Measurements from ENCODE around the gene ITGA11.

DNA sequence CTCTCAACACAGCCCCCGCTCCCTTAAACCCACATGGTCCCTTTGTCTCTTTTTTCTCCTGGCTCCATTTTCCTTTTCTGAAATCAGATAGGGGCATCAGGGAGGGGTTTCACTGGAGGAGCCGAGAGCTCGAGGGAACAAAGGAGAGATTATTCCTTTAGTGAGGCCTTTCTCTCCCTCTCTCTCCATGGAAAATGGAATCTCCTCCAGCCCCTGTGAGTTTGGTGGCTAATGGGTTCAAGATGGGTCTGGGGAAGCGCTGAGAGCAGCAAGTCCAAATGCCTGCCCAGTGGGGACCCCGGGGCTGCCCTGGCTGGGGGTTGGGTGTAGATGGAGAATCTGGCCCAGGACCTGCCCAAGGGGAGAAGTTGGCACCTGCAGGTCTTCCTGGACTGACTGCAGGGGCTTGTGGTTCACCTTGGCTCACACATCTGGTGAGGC is 56.8 kb downstream of the ITGA11 start:
- TF ChIP-seq, protein P1, sequence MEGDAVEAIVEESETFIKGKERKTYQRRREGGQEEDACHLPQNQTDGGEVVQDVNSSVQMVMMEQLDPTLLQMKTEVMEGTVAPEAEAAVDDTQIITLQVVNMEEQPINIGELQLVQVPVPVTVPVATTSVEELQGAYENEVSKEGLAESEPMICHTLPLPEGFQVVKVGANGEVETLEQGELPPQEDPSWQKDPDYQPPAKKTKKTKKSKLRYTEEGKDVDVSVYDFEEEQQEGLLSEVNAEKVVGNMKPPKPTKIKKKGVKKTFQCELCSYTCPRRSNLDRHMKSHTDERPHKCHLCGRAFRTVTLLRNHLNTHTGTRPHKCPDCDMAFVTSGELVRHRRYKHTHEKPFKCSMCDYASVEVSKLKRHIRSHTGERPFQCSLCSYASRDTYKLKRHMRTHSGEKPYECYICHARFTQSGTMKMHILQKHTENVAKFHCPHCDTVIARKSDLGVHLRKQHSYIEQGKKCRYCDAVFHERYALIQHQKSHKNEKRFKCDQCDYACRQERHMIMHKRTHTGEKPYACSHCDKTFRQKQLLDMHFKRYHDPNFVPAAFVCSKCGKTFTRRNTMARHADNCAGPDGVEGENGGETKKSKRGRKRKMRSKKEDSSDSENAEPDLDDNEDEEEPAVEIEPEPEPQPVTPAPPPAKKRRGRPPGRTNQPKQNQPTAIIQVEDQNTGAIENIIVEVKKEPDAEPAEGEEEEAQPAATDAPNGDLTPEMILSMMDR (conservative IDR thresholded peaks at IDR 0.05; ENCODE audit: low read length) = no peak
- no peak for TF ChIP-seq EZH2phosphoT487 (IDR thresholded peaks at IDR 0.05; ENCODE audit: borderline replicate concordance, low read depth, low read length)
